ENCODE results near the gene RALY. TPM values are rescaled to one million over a fixed set of nuclear protein-coding genes. Genes with fewer than 3 reads are reported as not detected.

Gene RALY
- total RNA-seq, 1 experiment from 2014 or later: 185 TPM

- BruUV-seq (replicated peaks): TSS peak; percentile 38
- ChIA-PET POLR2A (ENCODE audit: low non-redundant PET) (interaction anchor here (0.7 kb wide), 1 partner anchor 89 kb away, joined by 3 read pairs; no protein-coding TSS in a partner anchor), CTCF (no interaction called here)
- Histone ChIP-seq H3K4me3 (ENCODE audit: low read depth, low read length, poor library complexity, severe bottlenecking) (peak overlapping the region; percentile 98), H3K27me3 (replicated peaks; ENCODE audit: insufficient read depth, low read depth, low read length, poor library complexity) (no peaks in the 10 kb centered on the region), H3K36me3 (ENCODE audit: insufficient read depth, low read length, poor library complexity, severe bottlenecking) (peaks cover 27% of the 10 kb centered on the region), H3K9me3 (ENCODE audit: low read depth, low read length, poor library complexity, severe bottlenecking) (no peaks in the 10 kb centered on the region), H3K4me1 (ENCODE audit: insufficient read depth, low read length, poor library complexity, severe bottlenecking) (peaks cover 25% of the 10 kb centered on the region), H3K27ac (ENCODE audit: low read depth, low read length, poor library complexity, severe bottlenecking) (peak overlapping the region; percentile 99)
- intact Hi-C loops (cut with micrococcal nuclease; ENCODE audit: unreplicated experiment): no loop called here
- peak; percentile 18 for DNase-seq (ENCODE audit: low spot score)
- TF ChIP-seq EZH2 (IDR thresholded peaks at IDR 0.05; ENCODE audit: borderline replicate concordance, low read depth, low read length, poor library complexity, severe bottlenecking) (no peak), CTCF (conservative IDR thresholded peaks at IDR 0.05; ENCODE audit: low read depth, low read length) (no peak)
Measured at GRCh38 chr20:34110745-34111641, 117.3 kb downstream of the RALY start.

DNA sequence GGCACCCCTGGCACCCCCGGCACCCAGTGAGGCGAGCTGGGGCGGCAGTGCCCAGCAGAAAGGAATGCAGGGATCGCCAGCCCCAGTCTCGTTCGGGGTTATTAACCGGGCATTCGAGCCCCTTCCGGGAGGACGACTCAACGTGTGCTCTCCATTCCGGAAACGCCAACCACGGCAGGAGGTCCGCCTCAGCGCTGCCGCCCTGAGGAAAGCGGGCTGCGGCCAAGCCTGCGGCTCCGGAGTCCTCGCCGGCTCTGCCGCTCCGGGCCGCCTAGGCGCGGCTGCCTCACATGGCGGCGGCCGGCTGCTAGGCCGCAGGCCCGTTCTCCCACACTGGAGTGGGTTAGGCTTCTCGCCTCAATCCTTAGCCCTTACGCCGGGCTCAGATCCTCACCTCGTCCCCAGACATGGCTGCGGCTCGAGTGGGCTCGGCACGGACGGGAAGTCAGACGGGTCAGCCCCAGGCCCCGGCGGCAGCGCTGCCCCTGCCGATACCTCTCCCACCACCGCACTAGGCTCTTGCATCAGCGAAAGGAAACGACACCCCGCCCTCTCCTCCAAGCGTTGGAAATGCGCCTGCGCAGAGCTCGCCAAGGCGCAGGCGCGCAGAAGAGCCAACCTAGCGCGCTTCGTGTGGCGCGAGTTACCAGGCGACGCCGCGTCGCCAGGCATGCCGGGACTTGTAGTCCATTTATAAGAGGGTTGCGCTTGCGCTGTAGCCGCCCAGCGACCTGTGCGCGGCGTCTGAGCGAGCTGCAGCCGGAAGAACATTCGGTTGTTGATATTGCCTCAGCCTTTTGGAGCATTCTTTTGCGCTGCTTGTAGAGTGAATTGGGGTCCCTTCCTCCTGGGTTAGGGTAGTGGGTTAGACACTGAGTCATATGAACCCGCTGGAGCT lies 118.2 kb downstream of the RALY start, which contains the start of gene EIF2S2:
TSS of gene EIF2S2 (minus strand) at position 542 of the 898 bp plus-strand sequence. CDS start at position 409, 133 bp downstream.
- CTCF ChIA-PET: interaction anchor here (0.6 kb wide), 1 partner anchor 319 kb away, joined by 5 read pairs; no protein-coding TSS in a partner anchor

More for the DNA sequence above, 118.2 kb downstream of the RALY start, which contains the start of gene EIF2S2:
- Histone ChIP-seq H3K4me3 (ENCODE audit: low read depth, low read length, poor library complexity, severe bottlenecking) (peak within 1 kb of the TSS; percentile 98), H3K27ac (ENCODE audit: low read depth, low read length, poor library complexity, severe bottlenecking) (peak within 1 kb of the TSS; percentile 99), H3K9me3 (ENCODE audit: low read depth, low read length, poor library complexity, severe bottlenecking) (no peaks in the 10 kb centered on the region), H3K36me3 (ENCODE audit: insufficient read depth, low read length, poor library complexity, severe bottlenecking) (peaks cover 20% of the 10 kb centered on the region), H3K27me3 (replicated peaks; ENCODE audit: insufficient read depth, low read depth, low read length, poor library complexity) (no peaks in the 10 kb centered on the region), H3K4me1 (ENCODE audit: insufficient read depth, low read length, poor library complexity, severe bottlenecking) (peaks cover 25% of the 10 kb centered on the region)
- POLR2A ChIA-PET (ENCODE audit: low non-redundant PET): interaction anchor here (0.6 to 0.8 kb wide), 6 partner anchors 86 to 299 kb away, joined by 3 to 6 read pairs (median 3); no protein-coding TSS in a partner anchor
- DNase-seq (ENCODE audit: low spot score): peak; percentile 99
- BruUV-seq (replicated peaks): no TSS peak
- TF ChIP-seq EZH2 (IDR thresholded peaks at IDR 0.05; ENCODE audit: borderline replicate concordance, low read depth, low read length, poor library complexity, severe bottlenecking) (no peak), CTCF (conservative IDR thresholded peaks at IDR 0.05; ENCODE audit: low read depth, low read length) (no peak)
- intact Hi-C loops (cut with micrococcal nuclease; ENCODE audit: unreplicated experiment): no loop called here
